NCI-H1436 (cell line): ENCODE measurements around the gene ARFGAP1.

Source experiments
- DNase-seq: peaks from one replicate; lab custom pipeline; 2025; lab: John Stamatoyannopoulos, UW

Gene ARFGAP1

DNA sequence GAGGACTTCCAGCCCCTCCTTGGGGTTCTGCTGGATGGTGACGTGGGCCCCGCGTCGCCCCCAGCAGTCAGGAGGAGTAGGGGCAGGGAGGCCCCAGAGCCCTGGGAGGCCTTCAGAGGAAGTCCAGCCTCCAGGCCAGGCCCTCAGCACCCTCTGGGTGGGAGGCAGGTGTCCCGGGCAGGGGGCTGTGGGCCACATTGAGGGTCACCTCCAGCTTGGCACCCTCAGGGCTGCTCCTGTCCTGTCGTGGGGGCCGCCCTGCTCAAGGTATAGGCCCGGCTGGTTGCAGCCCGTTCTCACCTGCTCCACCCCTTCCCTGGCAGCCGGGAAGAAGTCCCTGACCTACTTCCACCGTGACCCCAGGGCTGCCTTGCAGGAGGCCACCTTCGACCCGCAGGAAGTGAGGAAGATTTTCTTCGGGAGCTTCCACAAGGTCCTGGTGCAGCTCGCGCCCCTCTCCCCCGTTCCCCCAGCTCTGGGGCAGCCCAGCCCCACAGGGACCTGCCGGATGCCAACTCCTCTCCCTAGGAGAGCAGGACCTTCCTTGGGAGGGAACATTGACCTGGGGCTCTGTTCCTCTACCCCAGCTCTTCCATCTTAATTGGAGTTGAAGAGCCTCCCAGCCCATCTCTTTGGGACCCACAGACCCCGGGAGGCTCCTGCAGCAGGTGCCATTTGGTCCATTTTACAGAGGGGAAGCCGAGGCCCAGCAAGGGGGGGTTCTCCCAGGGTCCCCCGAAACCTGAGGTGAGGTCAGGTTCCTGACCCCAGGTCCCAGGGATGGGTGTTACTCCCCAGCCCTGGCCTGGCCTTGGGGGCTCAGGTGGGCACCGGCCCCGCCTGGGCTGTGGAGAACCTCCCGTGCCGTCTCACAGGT is 46.8 kb downstream of the ARFGAP1 start:
- no peak for DNase-seq

DNA sequence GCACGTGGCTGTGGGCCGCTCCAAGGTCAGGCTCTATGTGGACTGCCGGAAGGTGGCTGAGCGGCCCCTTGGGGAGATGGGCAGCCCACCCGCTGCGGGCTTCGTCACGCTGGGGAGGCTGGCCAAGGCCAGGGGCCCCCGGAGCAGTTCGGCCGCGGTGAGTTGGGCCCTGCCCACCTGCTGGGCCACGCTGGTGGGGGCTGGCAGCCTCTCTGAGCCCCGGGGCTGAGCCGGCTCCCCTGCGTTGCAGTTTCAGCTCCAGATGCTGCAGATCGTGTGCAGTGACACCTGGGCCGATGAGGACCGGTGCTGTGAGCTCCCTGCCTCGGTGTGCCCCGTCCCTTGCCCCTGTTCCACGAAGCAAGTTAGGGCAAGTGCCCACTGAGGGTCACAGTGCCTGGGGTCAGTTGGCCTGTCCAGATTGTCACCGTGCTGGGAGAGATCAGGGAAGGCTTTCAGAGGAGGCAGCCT is 47.5 kb downstream of the ARFGAP1 start:
- DNase-seq: no peak

DNA sequence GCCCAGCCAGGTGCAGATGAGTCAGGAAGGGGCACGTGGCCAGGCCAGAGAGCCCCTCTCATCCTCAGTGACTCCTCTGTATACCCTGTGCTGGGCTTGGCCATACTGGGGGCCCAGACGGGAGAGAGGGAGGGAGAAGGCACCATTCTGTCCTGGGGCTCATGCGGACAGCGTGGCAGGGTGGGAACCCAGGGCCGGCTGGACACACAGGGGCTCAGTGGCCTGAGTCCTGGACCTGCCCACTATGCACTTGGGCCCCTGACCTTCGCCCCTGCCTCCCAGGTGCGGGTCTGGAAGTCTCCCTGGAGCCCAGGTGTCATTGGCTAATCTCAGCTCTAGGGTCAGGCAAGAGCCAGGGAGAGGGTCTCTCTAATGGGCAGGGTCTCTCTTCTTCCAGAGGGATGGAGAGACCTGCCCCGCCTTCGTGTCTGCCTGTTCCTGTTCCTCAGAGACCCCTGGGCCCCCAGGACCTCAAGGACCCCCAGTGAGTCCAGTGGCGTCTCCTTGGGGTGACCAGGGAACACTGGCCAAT is 48.1 kb downstream of the ARFGAP1 start:
- DNase-seq: no peak

DNA sequence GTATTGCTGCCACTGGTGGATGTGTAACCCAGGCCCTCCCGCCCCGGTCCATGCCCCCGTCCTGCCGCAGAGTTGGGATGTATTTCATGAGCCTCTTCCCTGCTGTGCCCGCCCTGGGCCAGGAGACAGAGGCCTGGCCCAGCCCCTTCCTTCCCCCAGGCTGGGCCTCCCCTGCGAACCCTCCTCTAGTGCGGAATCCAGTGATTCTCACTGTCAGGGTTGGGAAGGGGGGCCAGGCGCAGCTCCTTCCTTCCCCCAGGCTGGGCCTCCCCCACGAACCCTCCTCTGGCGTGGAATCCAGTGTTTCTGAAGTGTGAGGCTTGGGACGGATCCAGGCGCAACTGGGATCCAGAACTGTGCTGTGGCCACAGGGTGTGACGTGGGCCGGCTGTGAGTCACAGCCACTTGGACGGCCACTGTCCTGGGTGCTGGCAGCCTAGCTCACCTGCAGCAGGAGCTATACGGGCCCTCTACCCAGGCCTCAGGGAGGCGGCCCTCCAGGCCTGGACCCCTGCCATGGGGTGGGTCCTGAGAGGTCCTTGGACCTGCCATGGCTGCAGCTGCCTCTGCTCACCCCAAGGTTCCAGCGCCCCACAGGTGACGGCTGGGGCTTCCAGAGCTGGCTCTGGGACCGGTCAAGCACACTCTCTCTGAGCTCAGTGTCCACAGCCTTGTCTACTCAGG is 48.7 kb downstream of the ARFGAP1 start:
- no peak for DNase-seq

DNA sequence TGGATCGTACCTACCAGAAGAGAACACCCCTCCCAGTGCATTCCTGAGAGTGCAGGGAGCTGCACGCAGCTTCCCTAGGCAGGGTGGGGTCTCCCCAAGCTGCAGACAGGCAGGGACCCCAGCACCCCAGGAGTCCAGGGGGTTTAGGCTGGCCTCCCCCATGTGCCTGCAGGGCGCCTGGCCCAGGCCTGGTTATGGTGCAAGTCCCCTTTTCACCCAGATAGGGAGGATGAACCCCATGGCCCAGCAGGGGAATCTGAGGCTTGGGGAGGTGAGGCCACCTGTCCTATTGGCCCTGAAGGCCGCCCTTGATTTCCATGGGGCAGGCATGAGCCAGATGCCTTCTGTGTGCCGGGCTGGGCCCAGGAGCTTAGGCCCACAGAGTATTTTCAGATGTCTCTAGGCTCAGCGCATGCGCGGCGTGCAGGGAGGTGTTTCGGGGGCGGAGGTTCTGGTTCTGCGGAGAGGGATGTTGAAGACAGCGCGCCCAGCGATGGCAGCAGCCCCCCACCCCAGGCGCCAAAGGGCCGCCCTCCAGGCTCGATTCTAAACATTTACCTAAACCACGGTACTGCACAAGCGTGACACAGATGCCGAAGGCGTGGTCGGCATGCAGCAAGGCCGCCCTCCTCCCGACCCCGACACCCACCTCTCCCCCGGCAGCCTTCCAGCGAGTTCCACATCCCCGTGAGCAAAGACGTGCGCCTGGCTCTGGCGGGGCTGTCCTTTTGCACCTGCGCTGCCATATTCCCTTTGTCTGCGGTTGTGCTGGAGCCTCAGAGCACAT is 49.7 kb downstream of the ARFGAP1 start:
- no peak for DNase-seq

DNA sequence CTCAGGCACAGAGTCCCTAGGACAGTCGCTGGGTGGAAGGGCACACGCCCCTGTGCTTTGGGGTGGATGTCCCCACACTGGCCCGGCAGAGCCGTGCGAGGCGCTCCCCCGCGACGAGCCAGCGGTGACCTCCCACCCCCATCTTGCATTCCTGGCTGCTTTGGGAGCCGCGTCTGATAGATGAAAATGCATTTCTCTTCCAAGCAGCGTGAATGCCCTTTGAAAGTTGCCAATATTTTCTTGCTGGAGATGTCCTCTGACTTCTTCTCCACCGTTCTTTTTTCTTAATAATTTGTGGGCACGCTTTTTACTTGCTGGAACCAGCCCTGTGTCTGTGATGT is 50.3 kb downstream of the ARFGAP1 start:
- DNase-seq: no peak

DNA sequence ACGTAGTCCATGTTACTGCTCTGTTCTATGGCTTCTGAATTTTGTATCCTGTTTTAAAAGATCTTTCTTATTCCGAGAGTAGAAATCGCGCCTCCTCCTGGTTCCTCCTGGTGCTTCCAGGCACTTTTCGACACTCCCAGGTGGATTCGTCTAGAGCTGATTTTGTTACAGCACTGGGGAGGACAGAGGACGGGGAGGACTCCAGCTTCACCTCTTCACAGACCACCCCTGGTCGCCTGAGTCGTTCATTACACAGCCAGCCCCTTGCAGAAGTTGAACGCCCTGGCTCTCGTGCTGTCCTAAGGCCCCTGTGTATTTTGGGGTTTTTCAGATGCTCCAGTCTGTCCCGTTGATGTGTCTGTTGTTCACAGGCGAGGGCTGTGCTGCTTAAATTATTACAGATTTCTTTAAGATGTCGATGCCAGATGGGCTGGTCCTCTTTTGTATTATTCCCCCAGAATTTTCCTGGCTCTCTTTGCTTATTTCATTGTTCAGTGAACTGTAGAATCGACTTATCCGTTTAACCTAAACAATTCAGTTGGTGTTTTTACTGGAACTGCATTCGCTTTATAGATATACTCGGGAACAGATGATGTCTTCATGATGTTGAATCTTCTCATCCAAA is 50.9 kb downstream of the ARFGAP1 start:
- DNase-seq: no peak

DNA sequence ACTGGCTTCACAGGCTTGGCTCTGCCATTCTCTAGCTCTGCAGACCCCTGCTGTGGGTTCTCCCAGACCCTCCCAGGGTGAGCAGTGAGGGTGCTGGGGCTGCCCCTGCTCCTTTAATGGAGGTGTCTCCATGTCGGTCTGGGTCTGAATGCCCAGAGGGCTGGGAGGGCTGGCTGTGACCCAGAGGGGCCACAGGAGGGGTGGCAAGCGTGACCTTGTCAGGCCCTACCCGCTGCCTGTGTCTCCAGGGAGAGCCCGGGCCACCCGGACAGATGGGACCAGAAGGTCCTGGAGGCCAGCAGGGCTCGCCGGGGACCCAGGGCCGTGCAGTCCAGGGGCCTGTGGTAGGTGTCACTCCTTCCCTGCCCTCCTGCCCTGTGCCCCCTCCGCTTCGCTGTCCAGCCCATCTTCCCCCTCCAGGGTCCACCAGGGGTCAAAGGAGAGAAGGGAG is 52.4 kb downstream of the ARFGAP1 start:
- no peak for DNase-seq

DNA sequence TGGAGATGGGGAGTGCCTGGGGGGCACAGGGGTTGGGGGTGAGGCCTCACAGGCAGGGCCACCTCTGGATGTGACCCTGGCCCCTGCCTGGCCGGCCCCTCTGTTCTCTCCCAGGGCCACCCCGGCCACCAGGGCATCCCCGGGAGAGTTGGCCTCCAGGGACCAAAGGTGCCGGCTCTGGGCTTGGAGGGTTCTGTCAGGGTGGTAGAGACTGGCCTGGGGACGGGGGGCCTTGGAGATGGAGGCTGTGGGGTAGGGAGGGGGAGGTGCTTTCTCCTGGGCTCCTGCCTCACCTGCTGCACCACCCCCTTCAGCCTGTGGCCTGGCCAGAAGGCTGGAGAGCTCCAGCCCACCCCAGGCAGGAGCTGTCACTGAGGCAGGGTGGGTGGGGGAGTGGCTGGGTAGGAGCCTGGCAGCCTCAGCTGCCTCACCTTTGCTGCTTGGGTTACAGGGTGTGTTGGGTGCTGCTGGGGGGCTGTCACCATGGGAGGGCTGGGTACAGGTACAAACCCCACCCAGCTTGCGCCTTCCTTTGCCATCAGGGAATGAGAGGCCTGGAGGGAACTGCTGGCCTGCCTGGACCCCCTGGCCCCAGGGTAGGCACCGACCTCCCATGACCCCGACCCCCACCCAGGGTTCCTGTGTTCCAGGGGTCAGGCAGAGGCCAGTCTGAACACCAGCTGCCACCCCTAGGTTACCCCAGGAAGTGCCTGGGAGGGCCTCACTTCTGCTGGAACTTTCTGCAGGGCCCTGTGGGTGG is 53.1 kb downstream of the ARFGAP1 start:
- DNase-seq: no peak

DNA sequence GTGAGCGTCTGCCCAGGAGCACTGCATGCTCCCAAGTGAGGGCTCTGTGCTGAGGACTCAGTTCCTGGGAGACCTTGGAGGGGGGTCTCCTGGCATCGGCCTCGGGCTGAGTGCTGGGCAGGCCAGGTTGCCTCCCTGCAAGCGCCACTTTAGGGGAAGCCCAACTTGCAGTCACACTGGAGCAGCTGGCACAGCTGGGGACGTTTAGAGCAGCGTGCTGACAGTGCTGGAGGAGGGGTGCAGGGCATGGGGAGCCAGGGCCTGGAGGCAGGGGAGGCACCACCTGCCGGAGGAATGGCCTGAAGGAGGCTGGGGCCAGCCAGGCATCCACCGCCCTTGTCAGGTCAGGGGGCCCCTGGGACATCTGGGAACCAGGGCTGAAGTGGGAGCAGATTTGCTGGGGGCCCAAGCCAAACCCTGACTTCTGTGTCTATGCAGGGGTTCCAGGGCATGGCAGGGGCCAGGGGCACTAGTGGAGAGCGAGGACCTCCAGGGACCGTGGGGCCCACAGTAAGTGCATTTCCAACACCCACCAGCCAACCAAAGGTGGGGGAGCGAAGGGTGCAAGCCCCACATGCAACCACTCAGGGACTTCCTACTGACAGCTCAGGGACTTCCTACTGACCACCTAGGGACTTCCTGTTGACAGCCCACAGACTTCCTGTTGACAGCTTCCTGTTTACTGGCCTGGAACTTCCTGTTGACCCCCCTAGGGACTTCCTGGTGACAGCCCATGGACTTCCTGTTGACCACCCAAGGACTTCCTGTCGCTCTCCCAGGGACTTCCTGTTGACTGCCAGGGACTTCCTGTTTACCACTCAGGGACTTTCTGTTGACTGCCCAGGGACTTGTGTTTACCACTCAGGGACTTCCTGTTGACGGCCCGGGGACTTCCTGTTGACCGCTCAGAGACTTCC is 54.0 kb downstream of the ARFGAP1 start:
- DNase-seq: no peak

DNA sequence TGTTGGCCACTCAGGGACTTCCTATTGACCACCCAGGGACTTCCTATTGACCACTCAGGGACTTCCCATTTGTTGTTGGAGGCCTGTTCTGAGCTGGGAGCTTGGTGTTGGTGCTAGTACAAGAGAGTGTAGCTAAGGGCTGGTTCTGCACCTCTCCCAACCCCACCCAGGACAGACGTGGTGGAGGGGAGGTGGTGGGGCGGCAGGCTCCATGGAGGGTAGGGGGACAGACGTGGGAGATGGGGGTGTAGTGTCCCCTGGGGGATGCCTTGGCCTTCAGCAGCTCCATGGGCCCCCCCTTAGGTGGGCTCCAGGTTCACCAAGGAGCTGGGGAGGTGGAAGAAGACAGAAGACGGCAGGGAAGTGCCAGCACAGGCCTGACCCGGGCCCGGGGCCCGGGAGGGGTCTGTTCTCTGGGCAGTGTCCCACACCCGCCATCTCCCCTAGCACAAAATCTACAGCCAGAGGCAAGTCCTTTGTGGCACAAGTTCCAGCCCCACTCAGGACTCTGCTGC is 54.7 kb downstream of the ARFGAP1 start:
- DNase-seq: no peak

DNA sequence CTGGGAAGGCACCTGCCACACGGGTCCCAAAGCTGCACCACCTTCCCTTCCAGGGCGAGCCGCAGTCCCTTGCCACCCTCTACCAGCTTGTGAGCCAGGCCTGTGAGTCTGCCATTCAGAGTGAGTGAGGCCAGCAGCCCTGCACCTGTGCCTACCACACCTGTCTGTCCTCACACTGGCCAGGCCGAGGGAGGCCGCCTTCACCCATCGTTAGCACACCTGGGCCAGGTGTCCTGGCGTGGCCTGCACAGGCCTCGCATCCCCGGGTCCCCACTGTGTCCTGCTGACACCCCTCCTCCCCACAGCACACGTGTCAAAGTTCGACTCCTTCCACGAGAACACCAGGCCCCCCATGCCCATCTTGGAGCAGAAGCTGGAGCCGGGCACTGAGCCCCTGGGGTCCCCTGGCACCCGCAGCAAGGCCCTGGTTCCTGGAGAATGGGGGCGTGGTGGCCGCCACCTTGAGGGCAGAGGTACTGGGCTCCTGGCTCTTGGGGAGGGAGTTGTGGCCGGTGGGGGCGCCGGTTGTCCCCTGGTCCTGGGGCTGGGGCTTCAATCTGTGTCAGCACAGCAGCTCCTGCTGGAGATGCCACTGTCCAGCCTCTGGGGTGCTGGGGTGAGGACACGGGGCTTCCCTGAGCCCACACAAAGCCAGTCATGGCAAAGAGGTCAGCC is 55.5 kb downstream of the ARFGAP1 start:
- DNase-seq: no peak

DNA sequence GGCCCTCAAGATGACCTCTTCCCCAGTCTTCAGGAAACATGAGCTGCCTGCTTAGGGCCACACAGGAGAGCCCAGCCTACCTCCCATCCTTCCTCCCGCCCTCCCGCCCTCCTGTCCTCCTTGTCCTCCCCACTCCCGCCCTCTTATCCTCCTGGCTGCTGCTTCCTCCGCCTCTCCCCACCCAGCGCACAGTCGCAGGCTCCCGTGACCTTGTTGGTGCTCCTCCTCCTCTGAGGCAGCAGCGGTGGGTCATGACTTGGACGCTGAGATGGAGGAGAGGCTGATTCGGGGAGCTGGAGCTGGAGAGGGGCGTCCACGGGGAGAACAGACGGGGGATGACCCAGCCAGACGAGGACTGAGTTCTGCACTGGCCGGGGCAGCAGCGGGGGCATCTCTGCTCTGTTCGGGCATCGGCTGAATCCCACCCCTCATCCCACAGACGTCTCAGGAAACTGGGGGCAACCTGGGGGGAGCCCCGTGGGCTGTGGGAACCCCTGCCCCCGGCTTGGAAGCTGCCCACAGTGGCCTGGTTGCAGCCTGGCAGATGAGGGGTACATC is 56.2 kb downstream of the ARFGAP1 start:
- DNase-seq: no peak

DNA sequence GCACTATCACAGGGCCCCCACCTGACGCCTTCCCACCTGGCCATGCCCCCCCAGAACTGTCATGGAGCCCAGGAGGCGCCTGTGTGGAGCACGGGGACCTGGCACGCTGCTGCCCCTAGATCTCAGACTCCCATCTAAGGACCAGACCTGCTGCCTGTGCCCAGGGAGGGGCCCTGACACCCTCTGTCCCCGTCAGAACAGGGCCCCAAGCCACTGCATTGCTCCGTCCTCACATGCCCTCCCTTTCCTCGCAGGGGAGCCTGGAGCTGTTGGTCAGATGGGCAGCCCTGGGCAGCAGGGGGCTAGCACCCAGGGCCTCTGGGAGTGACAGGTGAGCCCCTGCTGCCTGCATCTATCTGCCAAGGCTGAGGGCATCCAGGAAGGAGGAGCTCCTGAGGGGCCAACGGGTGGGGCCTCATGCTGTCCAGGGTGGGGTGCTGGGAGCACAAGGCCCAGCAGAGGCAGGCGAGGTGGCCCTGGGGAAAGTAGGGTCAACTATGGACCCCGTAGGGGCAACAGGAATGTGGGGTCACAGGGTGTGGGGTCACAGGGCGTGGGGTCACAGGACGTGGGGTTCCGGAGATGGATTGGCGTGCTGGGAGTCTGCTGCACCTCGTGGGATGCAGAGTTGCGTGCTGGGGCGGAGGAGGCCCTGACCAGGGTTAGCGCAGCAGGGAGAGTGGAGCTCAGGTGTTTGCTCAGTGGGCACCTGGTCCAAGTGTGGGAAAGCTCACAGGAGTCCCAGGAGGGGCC is 56.9 kb downstream of the ARFGAP1 start:
- no peak for DNase-seq

DNA sequence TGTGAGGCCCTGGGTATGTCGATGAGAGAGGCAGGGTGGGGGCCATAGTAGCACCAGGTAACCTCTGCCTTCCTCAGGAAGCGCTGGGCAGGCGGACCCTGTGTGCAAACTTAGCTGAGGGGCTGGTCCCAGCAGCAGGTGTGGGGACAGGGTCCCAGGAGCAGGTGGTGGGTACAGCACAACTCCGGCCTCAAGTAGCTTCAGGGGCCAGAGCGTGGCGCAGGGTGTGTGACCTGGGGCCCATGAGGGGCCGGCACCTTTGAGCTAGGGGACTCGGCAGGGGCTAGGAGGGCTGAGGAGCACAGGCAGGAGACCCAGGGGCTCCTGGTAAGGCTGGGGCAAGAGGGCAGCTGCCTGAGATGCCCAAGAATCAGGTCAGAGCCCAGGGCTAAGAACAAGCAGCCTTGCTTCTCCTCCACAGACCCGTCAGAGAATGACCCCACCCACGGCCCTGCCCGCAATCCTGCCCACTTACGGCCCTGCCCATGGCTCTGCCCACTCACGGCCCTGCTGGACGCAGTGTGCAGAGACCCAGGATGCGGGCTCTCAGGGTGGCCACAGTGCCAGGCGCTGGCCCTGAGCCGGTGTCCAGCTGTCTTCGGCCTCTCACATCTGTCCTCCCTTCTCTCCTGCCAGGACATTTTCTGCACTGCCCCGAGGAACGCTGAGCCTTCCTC is 57.6 kb downstream of the ARFGAP1 start:
- DNase-seq: no peak

DNA sequence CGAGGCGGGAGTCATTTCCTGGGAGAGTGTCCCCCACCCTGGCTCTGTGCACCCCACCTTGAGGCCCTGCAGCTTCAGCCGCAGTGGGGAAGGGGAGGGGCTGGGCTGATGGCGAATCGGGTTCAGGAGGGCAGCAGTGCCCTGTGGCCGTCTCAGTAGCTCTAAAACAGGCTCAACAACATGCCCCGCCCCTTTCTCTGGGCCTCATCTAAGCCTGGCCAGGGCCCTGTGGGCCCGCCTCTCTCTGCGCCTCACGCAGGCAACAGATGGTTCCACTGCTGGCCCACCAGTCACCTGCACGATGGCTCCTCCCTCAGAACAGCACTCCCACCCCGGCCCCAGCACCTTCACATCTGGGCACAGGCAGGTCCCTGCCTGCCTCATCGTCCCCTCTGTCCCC is 58.3 kb downstream of the ARFGAP1 start:
- no peak for DNase-seq

DNA sequence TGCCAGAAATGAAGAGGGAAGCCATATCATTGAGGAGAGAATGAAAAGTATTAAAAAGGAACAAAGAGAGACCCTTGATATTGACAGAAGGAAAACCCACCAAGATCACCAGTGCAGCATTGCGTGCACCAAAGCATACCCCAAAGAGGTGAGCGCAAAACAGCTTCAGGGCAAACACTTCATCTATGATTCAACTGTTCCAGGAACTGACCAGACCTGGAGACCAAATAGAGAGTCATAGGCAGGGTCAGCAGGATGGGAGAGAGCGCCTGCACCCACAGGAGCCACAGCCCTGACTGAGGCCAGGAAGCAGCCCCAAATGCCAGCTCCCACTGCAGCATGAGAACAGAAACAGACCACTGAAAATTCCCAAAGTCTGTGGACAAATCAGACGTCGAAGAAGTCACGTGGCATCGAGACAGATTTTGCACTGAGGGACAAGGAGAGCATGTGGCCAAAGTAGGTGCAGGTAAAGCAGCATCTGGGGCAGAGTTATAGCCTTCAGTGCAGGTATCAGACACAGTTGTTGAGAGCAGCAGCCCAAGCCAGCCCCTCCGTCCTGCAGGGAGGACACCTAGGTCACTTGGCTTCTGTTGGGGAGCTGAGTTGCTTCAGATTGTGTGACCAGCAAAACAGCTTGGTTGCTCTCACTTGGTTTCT is 59.3 kb downstream of the ARFGAP1 start:
- DNase-seq: no peak
